SK-N-SH treated with all-trans-retinoic acid at 6 μM for 48 hours (cell line): ENCODE data around the gene RPP30.

Experiments
- ATAC-seq: fragments of 200-7000 bp; cut with Tn5 transposase; 3 replicates; pipeline ENCODE4 v1.9.1; 2020; ENCODE audit warnings: mild to moderate bottlenecking, moderate library complexity
- BACH2 ChIP-seq: fragments of 250-450 bp; sonication (Bioruptor Pico); IDR thresholded peaks from 2 replicates; pipeline ENCODE4 v1.9.0; 2021; ENCODE audit warnings: mild to moderate bottlenecking, borderline replicate concordance
- CSDC2 ChIP-seq: fragments of 250-450 bp; sonication (Bioruptor Pico); IDR thresholded peaks from 2 replicates; pipeline ENCODE4 v1.5.0; 2020; ENCODE audit warnings: mild to moderate bottlenecking, moderate library complexity
- ESRRG ChIP-seq: fragments of 250-450 bp; sonication (Bioruptor Pico); IDR thresholded peaks from 2 replicates; pipeline ENCODE4 v1.6.1; 2021; ENCODE audit warnings: mild to moderate bottlenecking
- GLIS3 ChIP-seq: fragments of 250-450 bp; sonication (Bioruptor Pico); IDR thresholded peaks from 2 replicates; pipeline ENCODE4 v1.5.0; 2020; ENCODE audit warnings: mild to moderate bottlenecking, moderate library complexity
- PPARA ChIP-seq: fragments of 250-450 bp; sonication (Bioruptor Pico); IDR thresholded peaks from 2 replicates; pipeline ENCODE4 v1.5.0; 2020; ENCODE audit warnings: mild to moderate bottlenecking, borderline replicate concordance
- RARB ChIP-seq: fragments of 250-450 bp; sonication (Bioruptor Pico); IDR thresholded peaks from 2 replicates; pipeline ENCODE4 v1.8.0; 2021; ENCODE audit warnings: mild to moderate bottlenecking, moderate library complexity
- SNAI2 ChIP-seq: fragments of 250-450 bp; sonication (Bioruptor Pico); IDR thresholded peaks from 2 replicates; pipeline ENCODE4 v1.5.0; 2020; ENCODE audit warnings: mild to moderate bottlenecking, moderate library complexity
- ZC3H10 ChIP-seq: fragments of 250-450 bp; sonication (Bioruptor Pico); IDR thresholded peaks from 2 replicates; pipeline ENCODE4 v1.5.1; 2021; ENCODE audit warnings: mild to moderate bottlenecking, moderate library complexity
- ZFP3 ChIP-seq: fragments of 250-450 bp; sonication (Bioruptor Pico); IDR thresholded peaks from 2 replicates; pipeline ENCODE4 v1.5.0; 2020; ENCODE audit warnings: mild to moderate bottlenecking, moderate library complexity
- ZFP30 ChIP-seq: fragments of 450-650 bp; formaldehyde crosslinking; IDR thresholded peaks from 2 replicates; pipeline ENCODE4 v1.5.0; 2022; ENCODE audit warnings: mild to moderate bottlenecking, moderate library complexity
- ZNF565 ChIP-seq: fragments of 450-650 bp; formaldehyde crosslinking; conservative IDR thresholded peaks from 2 replicates; pipeline ENCODE4 v1.5.0; 2020; ENCODE audit warnings: low read depth, mild to moderate bottlenecking, moderate library complexity
- ZNF8 ChIP-seq: fragments of 450-650 bp; formaldehyde crosslinking; IDR thresholded peaks from 2 replicates; pipeline ENCODE4 v1.5.0; 2020; ENCODE audit warnings: mild to moderate bottlenecking, moderate library complexity
- TF ChIP-seq, protein P1 (sequence below): fragments of 250-450 bp; sonication (Bioruptor Pico); IDR thresholded peaks from 2 replicates; pipeline ENCODE4 v1.8.0; 2020; ENCODE audit warnings: mild to moderate bottlenecking, moderate library complexity, borderline replicate concordance
- TF ChIP-seq, protein P2 (sequence below): fragments of 250-450 bp; sonication (Bioruptor Pico); IDR thresholded peaks from 2 replicates; pipeline ENCODE4 v1.5.1; 2021; ENCODE audit warnings: mild to moderate bottlenecking, moderate library complexity
- TF ChIP-seq, protein P3 (sequence below): fragments of 250-450 bp; sonication (Bioruptor Pico); IDR thresholded peaks from 2 replicates; pipeline ENCODE4 v1.5.0; 2020; ENCODE audit warnings: mild to moderate bottlenecking, moderate library complexity
- TF ChIP-seq, protein P4 (sequence below): fragments of 250-450 bp; sonication (Bioruptor Pico); IDR thresholded peaks from 2 replicates; pipeline ENCODE4 v1.8.0; 2021; ENCODE audit warnings: low read depth, mild to moderate bottlenecking, moderate library complexity, borderline replicate concordance

Gene RPP30

DNA sequence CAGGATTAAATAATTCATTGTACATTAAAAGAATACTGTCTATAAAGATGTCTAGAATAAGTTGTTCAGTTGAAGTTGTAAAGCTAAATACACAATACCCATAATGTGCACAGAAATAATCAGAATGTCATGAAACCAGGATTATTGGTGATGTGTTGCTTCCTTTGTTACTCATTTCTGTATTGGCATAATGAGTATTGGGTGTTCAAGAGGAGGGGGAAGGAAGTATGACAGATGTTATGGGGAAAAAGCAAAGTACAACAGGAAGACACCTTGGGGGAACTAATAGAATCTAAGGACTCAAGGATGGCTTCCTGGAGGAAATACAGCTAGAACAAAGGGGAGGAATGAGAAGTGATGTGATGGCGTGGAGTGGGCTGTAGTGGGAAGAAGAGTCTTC, 34.2 kb downstream of the RPP30 start:
- ATAC-seq: no peak
- TF ChIP-seq ZNF565 (CRISPR knock-in tag) (no peak), SNAI2 (CRISPR knock-in tag) (no peak), ZFP30 (CRISPR knock-in tag) (no peak), RARB (CRISPR knock-in tag) (no peak), ZNF8 (no peak)
- TF ChIP-seq, protein P1, sequence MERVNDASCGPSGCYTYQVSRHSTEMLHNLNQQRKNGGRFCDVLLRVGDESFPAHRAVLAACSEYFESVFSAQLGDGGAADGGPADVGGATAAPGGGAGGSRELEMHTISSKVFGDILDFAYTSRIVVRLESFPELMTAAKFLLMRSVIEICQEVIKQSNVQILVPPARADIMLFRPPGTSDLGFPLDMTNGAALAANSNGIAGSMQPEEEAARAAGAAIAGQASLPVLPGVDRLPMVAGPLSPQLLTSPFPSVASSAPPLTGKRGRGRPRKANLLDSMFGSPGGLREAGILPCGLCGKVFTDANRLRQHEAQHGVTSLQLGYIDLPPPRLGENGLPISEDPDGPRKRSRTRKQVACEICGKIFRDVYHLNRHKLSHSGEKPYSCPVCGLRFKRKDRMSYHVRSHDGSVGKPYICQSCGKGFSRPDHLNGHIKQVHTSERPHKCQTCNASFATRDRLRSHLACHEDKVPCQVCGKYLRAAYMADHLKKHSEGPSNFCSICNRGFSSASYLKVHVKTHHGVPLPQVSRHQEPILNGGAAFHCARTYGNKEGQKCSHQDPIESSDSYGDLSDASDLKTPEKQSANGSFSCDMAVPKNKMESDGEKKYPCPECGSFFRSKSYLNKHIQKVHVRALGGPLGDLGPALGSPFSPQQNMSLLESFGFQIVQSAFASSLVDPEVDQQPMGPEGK (CRISPR knock-in tag): no peak
- TF ChIP-seq, protein P2, sequence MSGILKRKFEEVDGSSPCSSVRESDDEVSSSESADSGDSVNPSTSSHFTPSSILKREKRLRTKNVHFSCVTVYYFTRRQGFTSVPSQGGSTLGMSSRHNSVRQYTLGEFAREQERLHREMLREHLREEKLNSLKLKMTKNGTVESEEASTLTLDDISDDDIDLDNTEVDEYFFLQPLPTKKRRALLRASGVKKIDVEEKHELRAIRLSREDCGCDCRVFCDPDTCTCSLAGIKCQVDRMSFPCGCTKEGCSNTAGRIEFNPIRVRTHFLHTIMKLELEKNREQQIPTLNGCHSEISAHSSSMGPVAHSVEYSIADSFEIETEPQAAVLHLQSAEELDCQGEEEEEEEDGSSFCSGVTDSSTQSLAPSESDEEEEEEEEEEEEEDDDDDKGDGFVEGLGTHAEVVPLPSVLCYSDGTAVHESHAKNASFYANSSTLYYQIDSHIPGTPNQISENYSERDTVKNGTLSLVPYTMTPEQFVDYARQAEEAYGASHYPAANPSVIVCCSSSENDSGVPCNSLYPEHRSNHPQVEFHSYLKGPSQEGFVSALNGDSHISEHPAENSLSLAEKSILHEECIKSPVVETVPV (CRISPR knock-in tag): no peak
- TF ChIP-seq, protein P3, sequence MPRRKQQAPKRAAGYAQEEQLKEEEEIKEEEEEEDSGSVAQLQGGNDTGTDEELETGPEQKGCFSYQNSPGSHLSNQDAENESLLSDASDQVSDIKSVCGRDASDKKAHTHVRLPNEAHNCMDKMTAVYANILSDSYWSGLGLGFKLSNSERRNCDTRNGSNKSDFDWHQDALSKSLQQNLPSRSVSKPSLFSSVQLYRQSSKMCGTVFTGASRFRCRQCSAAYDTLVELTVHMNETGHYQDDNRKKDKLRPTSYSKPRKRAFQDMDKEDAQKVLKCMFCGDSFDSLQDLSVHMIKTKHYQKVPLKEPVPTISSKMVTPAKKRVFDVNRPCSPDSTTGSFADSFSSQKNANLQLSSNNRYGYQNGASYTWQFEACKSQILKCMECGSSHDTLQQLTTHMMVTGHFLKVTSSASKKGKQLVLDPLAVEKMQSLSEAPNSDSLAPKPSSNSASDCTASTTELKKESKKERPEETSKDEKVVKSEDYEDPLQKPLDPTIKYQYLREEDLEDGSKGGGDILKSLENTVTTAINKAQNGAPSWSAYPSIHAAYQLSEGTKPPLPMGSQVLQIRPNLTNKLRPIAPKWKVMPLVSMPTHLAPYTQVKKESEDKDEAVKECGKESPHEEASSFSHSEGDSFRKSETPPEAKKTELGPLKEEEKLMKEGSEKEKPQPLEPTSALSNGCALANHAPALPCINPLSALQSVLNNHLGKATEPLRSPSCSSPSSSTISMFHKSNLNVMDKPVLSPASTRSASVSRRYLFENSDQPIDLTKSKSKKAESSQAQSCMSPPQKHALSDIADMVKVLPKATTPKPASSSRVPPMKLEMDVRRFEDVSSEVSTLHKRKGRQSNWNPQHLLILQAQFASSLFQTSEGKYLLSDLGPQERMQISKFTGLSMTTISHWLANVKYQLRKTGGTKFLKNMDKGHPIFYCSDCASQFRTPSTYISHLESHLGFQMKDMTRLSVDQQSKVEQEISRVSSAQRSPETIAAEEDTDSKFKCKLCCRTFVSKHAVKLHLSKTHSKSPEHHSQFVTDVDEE (CRISPR knock-in tag): no peak

DNA sequence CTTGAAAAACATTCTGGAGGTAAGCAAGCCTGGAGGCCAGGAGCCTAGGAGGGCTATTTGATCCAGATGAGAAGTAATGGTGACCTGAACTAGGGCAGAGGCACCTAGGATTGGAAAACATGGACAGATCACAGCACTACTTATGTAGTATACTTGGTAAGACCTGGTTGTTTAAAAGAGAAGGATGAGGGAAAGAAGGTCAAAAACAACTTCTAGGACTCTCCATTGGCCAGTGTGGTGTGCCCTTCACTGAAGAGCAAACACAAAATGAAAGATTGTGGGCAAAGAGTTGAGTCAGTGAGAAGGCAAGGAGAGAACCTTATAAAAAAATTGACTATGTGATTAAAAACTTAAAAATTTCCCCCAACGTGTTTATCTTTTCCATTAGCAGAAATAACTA, 34.8 kb downstream of the RPP30 start:
- TF ChIP-seq BACH2 (no peak), ZC3H10 (CRISPR knock-in tag) (no peak), PPARA (CRISPR knock-in tag) (no peak)
- ATAC-seq: no peak

DNA sequence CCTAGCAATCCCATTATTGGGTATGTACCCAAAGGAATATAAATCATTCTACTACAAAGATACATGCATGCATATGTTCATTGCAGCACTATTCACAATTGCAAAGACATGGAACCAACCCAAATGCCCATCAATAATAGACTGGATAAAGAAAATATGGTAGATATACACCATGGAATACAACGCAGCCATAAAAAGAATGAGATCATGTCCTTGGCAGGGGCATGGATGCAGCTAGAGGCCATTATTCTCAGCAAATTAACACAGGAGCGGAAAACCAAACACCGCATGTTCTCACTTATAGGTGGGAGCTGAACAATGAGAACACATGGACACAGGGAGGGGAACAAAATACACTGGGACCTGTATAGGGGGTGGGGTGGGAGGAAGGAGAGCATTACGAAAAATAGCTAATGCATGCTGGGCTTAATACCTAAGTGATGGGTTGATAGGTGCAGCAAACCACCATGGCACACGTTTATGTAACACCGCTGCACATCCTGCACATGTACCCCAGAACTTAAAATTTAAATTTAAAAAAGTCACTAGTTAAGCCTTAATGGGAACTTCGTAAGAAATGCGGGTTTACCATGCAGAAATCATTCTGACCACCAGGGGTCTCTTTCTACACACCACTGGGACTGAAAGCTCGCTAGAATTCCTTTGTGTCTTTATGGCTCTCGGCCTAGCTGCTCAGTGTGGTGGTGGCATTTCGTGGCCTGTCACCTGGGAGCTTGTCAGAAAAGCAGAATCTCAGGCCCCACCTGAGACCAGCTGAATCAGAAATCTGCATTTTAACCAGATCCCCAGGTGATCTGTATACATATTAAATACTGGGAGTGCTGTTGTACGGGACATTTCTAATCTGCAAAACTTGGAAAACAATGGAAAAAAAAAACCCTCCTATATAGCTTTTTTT, 39.6 kb downstream of the RPP30 start:
- TF ChIP-seq ZC3H10 (CRISPR knock-in tag): no peak
- TF ChIP-seq ESRRG (CRISPR knock-in tag): no peak; the same call in 1 of the 2 replicates
- TF ChIP-seq, protein P2 (CRISPR knock-in tag): no peak
- 0 out of 2 replicates have a peak, but pooled peaks have one; percentile 31 for TF ChIP-seq CSDC2 (CRISPR knock-in tag)
- TF ChIP-seq ZFP3 (CRISPR knock-in tag): 0 out of 2 replicates have a peak, but pooled peaks have one; percentile 43
- TF ChIP-seq, protein P4, sequence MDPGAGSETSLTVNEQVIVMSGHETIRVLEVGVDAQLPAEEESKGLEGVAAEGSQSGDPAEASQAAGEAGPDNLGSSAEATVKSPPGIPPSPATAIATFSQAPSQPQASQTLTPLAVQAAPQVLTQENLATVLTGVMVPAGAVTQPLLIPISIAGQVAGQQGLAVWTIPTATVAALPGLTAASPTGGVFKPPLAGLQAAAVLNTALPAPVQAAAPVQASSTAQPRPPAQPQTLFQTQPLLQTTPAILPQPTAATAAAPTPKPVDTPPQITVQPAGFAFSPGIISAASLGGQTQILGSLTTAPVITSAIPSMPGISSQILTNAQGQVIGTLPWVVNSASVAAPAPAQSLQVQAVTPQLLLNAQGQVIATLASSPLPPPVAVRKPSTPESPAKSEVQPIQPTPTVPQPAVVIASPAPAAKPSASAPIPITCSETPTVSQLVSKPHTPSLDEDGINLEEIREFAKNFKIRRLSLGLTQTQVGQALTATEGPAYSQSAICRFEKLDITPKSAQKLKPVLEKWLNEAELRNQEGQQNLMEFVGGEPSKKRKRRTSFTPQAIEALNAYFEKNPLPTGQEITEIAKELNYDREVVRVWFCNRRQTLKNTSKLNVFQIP (CRISPR knock-in tag): no peak
- TF ChIP-seq ZNF565 (CRISPR knock-in tag): 0 out of 2 replicates have a peak, but pooled peaks have one; percentile 33
- TF ChIP-seq GLIS3 (CRISPR knock-in tag): 0 out of 2 replicates have a peak, but pooled peaks have one; percentile 36
- TF ChIP-seq, protein P1 (CRISPR knock-in tag): peak; percentile 43; the same call in 1 of the 2 replicates
- ATAC-seq: peak; percentile 67
